Mucosa of rectum (tissue), 2 donors: ENCODE measurements around the gene XKR8.

Experiments
- H3K27ac ChIP-seq, 2 donors: one replicate each; pipeline ENCODE4 v1.7.0; 2013; ENCODE audit warnings: inconsistent platforms in 2 of 2, low read depth in 2 of 2, low read length in 2 of 2
- H3K27me3 ChIP-seq, 2 donors: one replicate each; pipeline ENCODE4 v1.7.0; 2013; ENCODE audit warnings: low read length in 2 of 2; ENCODE audit not compliant: control insufficient read depth in 2 of 2, insufficient read depth in 2 of 2
- H3K36me3 ChIP-seq, 2 donors: one replicate each; pipeline ENCODE4 v1.7.0; 2013; ENCODE audit warnings: low read length in 2 of 2; ENCODE audit not compliant: control insufficient read depth in 2 of 2, insufficient read depth in 2 of 2
- H3K4me1 ChIP-seq, 2 donors: one replicate each; pipeline ENCODE4 v1.7.0; 2013; ENCODE audit warnings: low read length in 2 of 2, mild to moderate bottlenecking in 1 of 2; ENCODE audit not compliant: control insufficient read depth in 2 of 2, insufficient read depth in 2 of 2
- H3K4me3 ChIP-seq, 2 donors: one replicate each; pipeline ENCODE4 v1.7.0; 2013; ENCODE audit warnings: low read length in 2 of 2
- H3K9ac ChIP-seq, 2 donors: one replicate each; pipeline ENCODE4 v1.7.0; 2013; ENCODE audit warnings: low read length in 2 of 2, low read depth in 1 of 2, mild to moderate bottlenecking in 1 of 2
- H3K9me3 ChIP-seq, 2 donors: one replicate each; pipeline ENCODE4 v1.7.0; 2013; ENCODE audit warnings: low read length in 2 of 2; ENCODE audit not compliant: control insufficient read depth in 2 of 2
- donor health status: healthy.
- donor health status: Normal muscosa, but diverticular disease.

XKR8 gene

DNA sequence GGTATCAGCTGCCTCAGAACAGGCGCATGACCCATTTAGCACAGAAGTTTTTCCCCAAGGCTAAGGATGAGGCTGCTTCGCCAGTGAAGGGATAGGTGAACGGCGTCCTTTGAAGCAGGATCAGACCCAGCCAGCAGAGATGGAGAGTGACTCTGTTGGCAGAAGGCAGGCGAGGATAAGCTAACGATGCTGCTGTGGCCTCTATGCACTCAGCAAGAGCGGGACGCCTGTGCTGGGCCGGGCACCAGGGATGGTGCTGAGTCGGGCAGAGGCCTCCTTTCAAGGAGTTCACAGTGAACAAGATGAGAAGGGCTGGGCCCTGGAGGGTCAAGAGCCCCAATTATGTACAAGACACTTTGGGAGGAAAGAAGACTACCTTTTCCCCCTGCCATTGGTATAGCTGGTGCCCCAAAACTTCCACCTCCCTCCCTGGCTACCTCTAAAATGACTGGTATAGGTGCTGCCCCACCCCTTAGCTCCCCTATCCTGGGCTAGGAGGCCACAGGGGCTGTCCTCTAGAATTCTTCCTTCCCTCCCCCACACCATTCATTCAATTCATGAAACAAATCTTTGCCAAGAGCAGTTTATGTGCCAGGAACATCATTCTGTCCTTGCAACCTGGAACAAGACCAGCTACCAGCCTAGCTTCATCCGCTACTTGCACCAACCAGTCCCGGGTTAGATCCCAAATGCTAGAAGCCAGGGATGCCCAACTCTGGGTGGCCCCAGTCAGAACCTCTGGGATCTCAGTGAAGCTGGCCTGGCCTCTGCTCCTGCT is 7.5 kb downstream of the XKR8 start:
- no peaks in the 10 kb centered on the region for H3K9me3 ChIP-seq
- no peak overlapping the region for H3K4me3 ChIP-seq
- H3K27me3 ChIP-seq, result no peaks in the 10 kb centered on the region
- H3K36me3 ChIP-seq, result peaks cover 47 to 50% of the 10 kb centered on the region in 2 donors
- H3K9ac ChIP-seq, result no peak overlapping the region
- peaks cover 0 to 2% of the 10 kb centered on the region in 2 donors for H3K4me1 ChIP-seq
- H3K27ac ChIP-seq, result no peak overlapping the region

GRCh38 chr1:27967884-27968466 is 8.2 kb downstream of the XKR8 start:
- Histone ChIP-seq H3K4me3 (no peak overlapping the region), H3K36me3 (peaks cover 50 to 54% of the 10 kb centered on the region in 2 donors), H3K27ac (no peak overlapping the region)

DNA sequence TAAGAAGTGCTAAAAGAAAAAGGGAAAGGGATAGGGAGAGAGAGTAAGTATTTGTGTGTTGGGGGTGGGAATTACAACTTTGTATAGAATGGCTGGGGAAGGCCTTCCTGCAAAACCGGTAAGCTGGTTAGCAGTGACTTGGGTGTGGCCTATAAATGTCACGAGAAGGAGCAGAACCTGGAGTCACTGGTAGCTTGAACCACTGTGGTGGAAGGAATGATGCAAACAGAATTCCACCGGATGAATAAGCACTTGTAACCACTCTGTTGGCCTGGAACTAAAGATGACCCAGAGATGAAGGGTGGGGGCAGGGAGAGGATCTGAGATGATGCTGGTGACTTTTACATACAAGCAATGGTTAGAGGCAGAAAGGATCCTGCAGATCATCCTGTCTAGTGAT is 8.9 kb downstream of the XKR8 start:
- Histone ChIP-seq H3K9me3 (no peaks in the 10 kb centered on the region), H3K27ac (no peak overlapping the region), H3K4me3 (no peak overlapping the region), H3K9ac (no peak overlapping the region), H3K4me1 (peaks cover 0 to 2% of the 10 kb centered on the region in 2 donors), H3K27me3 (no peaks in the 10 kb centered on the region), H3K36me3 (peaks cover 45 to 54% of the 10 kb centered on the region in 2 donors)

More at GRCh38 chr1:27967884-27968466, 8.2 kb downstream of the XKR8 start:
- Histone ChIP-seq H3K9me3 (no peaks in the 10 kb centered on the region), H3K4me1 (peaks cover 0 to 2% of the 10 kb centered on the region in 2 donors), H3K27me3 (no peaks in the 10 kb centered on the region), H3K9ac (no peak overlapping the region)

GRCh38 chr1:27970401-27970800 is 10.6 kb downstream of the XKR8 start:
- H3K36me3 ChIP-seq, result peaks cover 35 to 56% of the 10 kb centered on the region in 2 donors
- no peaks in the 10 kb centered on the region for H3K9me3 ChIP-seq
- H3K4me1 ChIP-seq, result peaks cover 0 to 2% of the 10 kb centered on the region in 2 donors
- H3K27ac ChIP-seq, result no peak overlapping the region
- no peaks in the 10 kb centered on the region for H3K27me3 ChIP-seq
- no peak overlapping the region for H3K4me3 ChIP-seq
- no peak overlapping the region for H3K9ac ChIP-seq

GRCh38 chr1:27971674-27972073 is 11.9 kb downstream of the XKR8 start:
- Histone ChIP-seq H3K4me3 (no peak overlapping the region), H3K9ac (no peak overlapping the region), H3K4me1 (peaks cover 0 to 2% of the 10 kb centered on the region in 2 donors), H3K27ac (no peak overlapping the region), H3K9me3 (no peaks in the 10 kb centered on the region), H3K36me3 (peaks cover 22 to 50% of the 10 kb centered on the region in 2 donors), H3K27me3 (no peaks in the 10 kb centered on the region)

- Histone ChIP-seq H3K36me3 (peaks cover 22 to 49% of the 10 kb centered on the region in 2 donors), H3K27ac (no peak overlapping the region)
Observed at GRCh38 chr1:27972141-27972540, 12.4 kb downstream of the XKR8 start.

GRCh38 chr1:27973771-27974416 is 14.1 kb downstream of the XKR8 start:
- Histone ChIP-seq H3K27me3 (no peaks in the 10 kb centered on the region), H3K9me3 (no peaks in the 10 kb centered on the region), H3K4me3 (no peak overlapping the region), H3K9ac (no peak overlapping the region), H3K27ac (no peak overlapping the region), H3K4me1 (no peaks in the 10 kb centered on the region), H3K36me3 (peaks cover 8 to 43% of the 10 kb centered on the region in 2 donors)

More at GRCh38 chr1:27972141-27972540, 12.4 kb downstream of the XKR8 start:
- peaks cover 0 to 2% of the 10 kb centered on the region in 2 donors for H3K4me1 ChIP-seq
- H3K9me3 ChIP-seq, result no peaks in the 10 kb centered on the region
- no peak overlapping the region for H3K9ac ChIP-seq
- no peaks in the 10 kb centered on the region for H3K27me3 ChIP-seq
- H3K4me3 ChIP-seq, result no peak overlapping the region

DNA sequence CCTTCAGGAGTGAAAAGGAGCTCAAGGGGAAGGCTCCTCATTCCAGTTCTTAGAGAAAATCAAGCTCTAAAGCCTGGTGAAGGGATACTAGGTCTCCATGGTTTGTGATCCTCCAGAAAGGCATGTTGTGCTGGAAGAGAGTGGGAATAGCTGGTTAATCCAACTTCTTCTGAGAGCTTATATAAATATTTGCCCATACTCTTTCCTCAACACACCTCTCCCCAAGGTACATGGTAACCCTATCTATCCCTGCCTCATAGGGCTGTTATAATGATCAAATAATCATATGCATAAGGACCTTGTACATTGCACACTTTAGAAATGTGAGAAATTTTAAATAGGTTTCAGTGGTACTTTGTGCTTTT is 14.6 kb downstream of the XKR8 start:
- Histone ChIP-seq H3K36me3 (peaks cover 8 to 43% of the 10 kb centered on the region in 2 donors), H3K27ac (no peak overlapping the region), H3K9ac (no peak overlapping the region), H3K27me3 (no peaks in the 10 kb centered on the region), H3K4me3 (no peak overlapping the region), H3K9me3 (no peaks in the 10 kb centered on the region), H3K4me1 (no peaks in the 10 kb centered on the region)

- Histone ChIP-seq H3K27me3 (no peaks in the 10 kb centered on the region), H3K4me1 (no peaks in the 10 kb centered on the region), H3K9ac (no peak overlapping the region), H3K27ac (no peak overlapping the region), H3K4me3 (no peak overlapping the region), H3K9me3 (no peaks in the 10 kb centered on the region), H3K36me3 (peaks cover 5 to 17% of the 10 kb centered on the region in 2 donors)
Observed at GRCh38 chr1:27979151-27979858, 19.5 kb downstream of the XKR8 start.

DNA sequence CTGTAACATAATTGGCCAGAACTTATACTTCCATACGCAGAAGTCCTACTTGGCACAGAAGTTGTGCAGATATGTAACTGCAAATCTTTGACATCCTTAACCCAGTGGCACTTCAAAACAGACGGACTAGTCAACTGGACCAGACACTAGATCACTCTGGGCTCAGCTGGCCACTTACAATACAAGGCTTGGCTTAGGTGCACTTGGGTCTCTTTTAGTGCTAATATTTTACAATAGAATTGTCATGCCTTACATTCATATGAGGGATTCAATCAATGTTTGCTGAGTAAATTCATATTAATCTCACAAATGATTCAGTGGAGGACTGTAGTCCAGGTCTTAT is 20.1 kb downstream of the XKR8 start:
- Histone ChIP-seq H3K9ac (no peak overlapping the region), H3K9me3 (no peaks in the 10 kb centered on the region), H3K27me3 (no peaks in the 10 kb centered on the region), H3K4me1 (no peaks in the 10 kb centered on the region), H3K4me3 (no peak overlapping the region), H3K36me3 (peaks cover 3 to 12% of the 10 kb centered on the region in 2 donors), H3K27ac (no peak overlapping the region)
